ENCODE results near the gene KCNAB3.

Gene KCNAB3

GRCh38 chr17:7897090-7897489, 32.6 kb downstream of the KCNAB3 start:
- DNase-seq, result no peak

- DNase-seq, result no peak
These were observed 34.8 kb downstream of the KCNAB3 start for GRCh38 chr17:7894866-7895265.

- DNase-seq, result no peak
These were observed 35.4 kb downstream of the KCNAB3 start for GRCh38 chr17:7894226-7894625.

DNA sequence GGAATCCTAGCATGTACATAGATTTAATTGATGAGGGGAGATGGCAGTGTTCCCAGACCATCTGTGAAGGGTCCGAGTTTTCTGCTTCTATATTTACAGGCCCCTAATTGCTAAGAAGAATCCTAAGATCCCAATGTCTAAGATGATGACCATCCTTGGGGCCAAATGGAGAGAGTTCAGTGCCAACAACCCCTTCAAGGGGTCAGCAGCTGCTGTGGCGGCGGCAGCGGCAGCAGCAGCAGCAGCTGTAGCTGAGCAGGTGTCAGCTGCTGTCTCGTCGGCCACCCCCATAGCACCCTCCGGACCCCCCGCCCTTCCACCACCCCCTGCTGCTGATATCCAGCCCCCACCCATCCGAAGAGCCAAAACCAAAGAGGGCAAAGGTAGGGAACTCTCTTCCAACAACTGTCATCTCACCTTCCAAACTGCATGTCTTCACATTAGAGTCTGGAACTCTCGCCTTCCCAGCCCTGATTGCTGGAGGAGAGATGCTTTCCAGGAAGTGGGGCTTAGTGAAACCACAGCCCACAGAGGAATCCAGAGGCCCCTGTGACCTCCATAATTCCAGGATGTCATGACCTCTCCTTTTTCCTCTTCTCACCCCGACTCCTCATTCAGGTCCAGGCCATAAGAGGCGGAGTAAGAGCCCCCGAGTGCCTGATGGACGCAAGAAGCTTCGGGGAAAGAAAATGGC, 36.3 kb downstream of the KCNAB3 start:
- DNase-seq, result peak; percentile 66

GRCh38 chr17:7889166-7889955, 40.3 kb downstream of the KCNAB3 start:
- DNase-seq, result peak; percentile 95

DNA sequence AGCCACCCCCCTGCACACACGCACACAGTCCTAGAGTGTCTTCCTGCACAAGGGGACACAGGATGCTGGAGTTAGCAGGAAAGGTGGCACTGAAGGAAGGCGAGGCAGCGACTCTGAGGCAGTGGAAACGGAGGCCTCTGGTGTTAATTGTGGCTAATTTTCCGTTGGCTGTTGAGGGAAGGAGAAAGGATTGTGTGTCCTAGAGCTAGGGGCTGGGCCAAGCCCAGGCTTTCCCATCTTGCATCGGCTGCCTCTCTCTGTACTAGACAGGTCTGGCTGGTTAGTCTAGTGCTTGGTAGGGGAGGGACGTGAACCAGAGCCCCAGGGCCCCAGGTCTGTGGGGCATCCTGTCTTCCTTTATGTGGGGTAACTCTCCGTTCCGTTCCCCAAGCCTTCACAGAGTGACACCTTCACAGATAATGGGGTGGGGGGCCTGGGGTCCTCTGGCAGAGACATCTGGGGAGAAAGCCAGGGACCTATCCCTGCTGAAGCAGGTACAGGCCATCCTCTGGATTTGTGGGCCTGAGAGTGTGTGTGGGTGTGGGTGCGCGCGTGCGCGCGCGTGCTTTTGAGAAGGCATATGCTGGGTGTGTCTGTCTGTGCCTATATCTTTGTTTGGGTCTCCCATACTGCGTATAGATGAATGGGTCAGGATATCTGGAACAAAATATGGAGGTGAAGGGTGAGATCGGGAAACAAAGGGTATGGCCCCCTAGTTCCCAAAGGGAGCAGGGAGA, 41.3 kb downstream of the KCNAB3 start, which contains the start of gene CHD3:
Gene CHD3 (plus strand): TSS at position 606 of the 737 bp plus-strand sequence. CDS start 212 bp downstream, outside the sequence.
- no peak for DNase-seq

DNA sequence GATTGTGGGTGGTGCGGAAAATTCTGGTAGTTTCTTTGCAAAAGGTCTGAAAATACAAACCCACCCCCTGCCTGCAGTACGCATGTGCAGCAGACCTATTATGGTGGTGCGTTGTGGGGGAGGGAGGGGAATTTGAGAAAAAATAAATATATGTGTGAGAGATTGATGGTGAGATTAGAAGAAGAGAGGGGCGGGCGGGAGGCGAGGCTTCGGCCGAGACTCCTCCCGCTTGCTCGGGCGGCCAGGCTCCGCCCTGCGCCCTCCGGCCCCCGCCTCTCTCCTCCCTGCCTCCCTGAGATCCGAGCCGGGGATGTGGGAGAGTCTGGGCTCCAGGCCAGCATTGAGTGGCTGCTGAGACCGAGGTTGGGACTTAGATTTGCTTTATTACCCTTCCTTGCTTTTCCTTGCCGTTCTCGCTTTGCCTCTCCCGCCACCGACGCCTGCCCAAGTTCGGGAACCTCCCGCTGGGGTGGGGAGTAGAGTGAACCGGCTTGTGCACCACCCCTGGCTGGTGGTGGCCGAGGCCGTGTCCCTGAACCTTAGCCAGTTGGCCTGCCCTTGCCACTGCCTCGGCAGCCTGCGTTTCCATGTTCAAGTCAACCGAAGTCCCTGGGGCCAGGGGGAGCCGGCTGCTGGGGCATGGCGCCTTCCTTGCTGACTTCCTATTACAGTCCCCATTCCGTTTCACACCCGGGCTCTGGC, 42.0 kb downstream of the KCNAB3 start:
- peak; percentile 98 for DNase-seq

GRCh38 chr17:7887038-7887481, 42.6 kb downstream of the KCNAB3 start:
- DNase-seq, result no peak

DNA sequence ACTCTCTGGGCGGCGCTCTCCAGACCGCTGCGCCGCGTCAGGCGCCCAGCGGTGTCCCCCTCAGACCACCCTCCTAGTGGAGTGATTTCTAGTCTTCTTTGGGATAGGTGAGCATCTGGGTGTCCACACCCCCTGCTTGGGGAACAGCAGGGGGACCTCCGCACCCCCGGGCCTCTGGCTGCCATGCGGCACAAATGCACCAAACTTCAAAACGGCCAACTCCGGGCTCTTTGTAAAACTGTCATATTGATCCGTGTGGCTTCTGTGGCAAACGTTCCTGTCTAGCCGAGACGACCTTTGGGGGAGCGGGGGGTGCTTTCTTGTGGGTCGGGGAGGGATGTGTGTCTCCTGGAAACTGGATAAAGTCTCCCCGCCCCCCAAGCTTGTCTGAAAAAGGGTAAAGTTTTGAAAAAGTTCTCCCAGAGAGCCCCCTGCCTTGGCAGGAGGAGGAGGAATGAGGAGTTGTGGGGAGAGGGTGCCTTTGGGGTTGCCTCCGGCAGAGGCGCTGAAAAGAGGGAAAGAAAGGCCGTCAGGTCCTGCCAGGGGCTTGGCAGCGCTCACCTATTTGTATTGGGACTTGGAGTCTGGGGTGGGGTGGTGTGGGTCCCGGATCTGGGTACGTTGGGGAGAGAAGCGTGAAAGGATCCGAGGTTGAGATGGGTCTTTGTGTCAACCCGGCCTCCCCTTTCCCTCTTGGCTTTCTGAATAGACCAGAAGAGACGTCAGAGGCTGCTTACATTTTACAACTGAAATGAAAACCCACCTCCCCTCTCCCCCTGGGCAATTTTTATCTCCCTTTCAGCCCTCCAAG, 43.2 kb downstream of the KCNAB3 start:
- DNase-seq, result peak; percentile 66

DNA sequence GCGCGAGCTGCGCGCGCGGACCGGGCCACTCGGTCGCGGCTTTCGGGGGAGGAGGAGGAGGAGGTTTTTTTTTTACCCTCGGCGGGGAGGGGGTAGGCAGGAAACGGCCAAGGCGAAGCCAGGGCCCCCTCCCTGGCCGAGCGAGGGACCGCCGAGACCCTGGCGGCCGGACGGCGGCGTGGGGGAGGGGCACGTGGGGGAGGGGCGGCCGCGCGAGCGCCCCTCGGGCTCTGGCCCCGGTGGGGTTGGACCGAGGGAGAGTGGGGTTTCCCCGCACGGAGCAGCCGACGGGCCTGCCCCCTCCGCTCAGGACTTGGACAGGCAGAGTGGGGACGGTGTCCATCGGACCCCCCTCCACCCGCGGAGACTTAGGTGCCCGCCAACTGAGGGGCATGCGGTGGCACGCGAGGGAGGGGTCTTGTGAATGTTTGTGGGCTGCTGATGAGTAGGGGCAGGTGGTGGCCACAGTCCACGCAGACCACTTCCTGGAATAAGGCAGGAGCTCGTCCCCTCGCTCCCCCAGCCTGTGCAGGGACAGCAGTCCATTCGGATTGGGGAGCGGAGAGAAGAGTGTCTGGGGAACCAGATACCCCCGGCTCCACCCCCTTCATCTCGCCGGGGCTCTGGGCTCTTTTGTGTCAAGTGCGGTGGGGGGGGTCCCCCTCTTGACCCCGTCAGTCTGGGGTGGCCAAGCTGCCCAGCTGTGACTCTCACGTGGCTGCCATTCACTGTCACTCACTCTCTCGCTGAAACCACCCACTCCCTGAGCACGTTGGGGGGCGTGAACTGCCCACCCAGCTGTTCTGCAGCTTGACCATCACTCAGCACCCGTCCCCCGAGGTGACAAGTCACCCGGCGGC, 44.1 kb downstream of the KCNAB3 start:
- DNase-seq, result peak; percentile 75

DNA sequence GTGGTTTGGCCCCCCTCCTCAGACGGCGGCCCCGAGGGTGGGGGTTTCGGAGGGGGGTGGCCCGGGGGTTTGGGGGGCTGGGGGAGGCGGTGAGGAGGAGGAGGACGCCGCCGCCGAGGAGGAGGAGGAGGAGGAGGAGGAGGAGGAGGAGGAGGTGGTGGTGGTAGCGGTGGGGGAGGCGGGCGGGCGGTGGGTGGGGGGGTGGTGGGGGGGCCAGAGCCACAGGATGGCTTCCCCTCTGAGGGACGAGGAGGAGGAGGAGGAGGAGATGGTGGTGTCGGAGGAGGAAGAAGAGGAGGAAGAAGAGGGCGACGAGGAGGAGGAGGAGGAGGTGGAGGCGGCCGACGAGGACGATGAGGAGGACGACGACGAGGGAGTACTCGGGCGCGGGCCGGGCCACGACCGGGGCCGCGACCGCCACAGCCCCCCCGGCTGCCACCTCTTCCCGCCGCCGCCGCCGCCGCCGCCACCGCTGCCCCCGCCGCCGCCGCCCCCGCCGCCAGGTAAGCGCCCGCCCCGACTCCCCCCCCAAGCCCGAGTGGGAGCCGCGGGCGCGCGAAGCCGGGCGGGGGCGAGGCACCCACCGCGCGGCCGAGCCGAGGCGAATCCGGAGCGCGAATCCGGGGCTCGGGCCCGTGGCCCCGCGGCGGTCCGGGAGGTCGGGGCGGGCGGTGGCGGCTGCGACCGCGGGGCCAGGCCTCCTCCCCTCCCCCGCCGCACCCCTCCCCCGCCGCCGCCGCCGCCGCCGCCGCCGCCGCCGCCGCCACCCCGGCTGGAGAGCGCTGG, 44.9 kb downstream of the KCNAB3 start:
- peak; percentile 56 for DNase-seq

- DNase-seq, result peak; percentile 45
These were observed 45.8 kb downstream of the KCNAB3 start for GRCh38 chr17:7883781-7884386.

- no peak for DNase-seq
These were observed 47.0 kb downstream of the KCNAB3 start for GRCh38 chr17:7882629-7883028.

GRCh38 chr17:7882068-7882467, 47.6 kb downstream of the KCNAB3 start:
- DNase-seq, result no peak

- peak; percentile 61 for DNase-seq
These were observed 48.2 kb downstream of the KCNAB3 start for GRCh38 chr17:7881276-7882054.

DNA sequence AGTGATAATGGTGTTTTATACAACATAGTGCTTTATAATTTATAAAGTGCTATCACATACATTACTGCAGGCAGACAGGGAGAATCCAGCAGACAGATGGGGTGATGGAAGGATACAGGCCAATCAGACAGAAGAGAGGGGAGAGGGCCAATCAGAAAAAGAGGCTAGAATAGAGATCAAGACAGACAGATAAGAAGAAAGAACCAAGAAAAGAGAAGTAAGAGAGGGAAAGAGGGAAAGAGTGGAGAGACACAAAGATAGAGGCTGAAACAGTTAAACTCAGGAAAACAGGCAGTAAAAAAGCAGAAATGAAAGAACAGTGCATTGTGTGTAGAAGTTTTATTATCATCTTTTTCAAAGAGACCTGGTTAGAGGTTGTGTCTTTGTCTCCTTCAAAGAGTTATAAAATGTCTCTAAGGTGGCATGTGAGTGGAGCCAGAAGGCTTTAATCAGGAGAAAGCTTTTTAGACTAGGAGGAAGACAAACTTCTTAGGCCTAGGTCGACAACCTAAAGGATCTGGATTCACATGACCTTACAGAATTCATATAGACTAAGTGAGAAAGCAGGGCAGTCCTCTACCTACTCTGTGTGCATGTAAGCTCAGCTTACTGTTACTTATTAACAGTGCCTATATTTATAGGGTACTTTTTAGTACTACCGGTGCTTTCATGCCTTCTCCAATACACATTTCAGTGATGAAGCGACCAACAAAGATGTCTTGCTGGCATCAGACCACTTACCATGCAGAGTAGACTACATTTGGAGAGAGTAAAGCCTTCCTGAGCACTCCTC, 49.4 kb downstream of the KCNAB3 start:
- DNase-seq, result no peak

DNA sequence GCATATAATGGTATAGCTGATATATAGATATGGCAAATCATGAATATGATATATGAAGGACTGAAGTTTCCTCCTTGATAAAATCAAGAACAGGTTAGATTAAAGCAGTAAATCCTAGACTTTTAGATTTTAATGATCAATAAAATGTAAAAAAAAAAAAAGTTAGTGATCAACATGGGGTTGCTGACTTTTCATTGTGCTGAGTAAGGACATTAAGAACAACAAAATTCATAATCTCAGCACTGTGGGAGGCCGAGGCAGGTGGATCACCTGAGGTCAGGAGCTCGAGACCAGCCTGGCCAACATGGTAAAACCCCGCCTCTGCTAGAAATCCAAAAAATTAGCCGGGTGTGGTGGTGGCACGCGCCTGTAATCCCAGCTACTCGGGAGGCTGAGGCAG, 51.4 kb downstream of the KCNAB3 start:
- DNase-seq, result no peak

Measured in right hindlimb (tissue), 1 donor.